HEK293T (cell line): ENCODE measurements around the gene SCT.

ENCODE experiments used
- ARNT ChIP-seq: fragments of 450-650 bp; IDR thresholded peaks from 2 replicates; pipeline ENCODE4 v1.6.1; 2017; ENCODE audit warnings: mild to moderate bottlenecking
- ELF4 ChIP-seq: fragments of 450-650 bp; IDR thresholded peaks from 2 replicates; pipeline ENCODE4 v1.6.1; 2017; ENCODE audit warnings: antibody characterized with exemption
- FOXA1 ChIP-seq: fragments of 450-650 bp; IDR thresholded peaks from 2 replicates; pipeline ENCODE4 v1.6.1; 2016; ENCODE audit warnings: mild to moderate bottlenecking
- FOXM1 ChIP-seq: fragments of 450-650 bp; IDR thresholded peaks from 2 replicates; pipeline ENCODE4 v1.6.1; 2017; ENCODE audit warnings: mild to moderate bottlenecking, borderline replicate concordance
- SUZ12 ChIP-seq: fragments of 450-650 bp; IDR thresholded peaks from 2 replicates; pipeline ENCODE4 v1.6.1; 2016; ENCODE audit warnings: mild to moderate bottlenecking

DNA sequence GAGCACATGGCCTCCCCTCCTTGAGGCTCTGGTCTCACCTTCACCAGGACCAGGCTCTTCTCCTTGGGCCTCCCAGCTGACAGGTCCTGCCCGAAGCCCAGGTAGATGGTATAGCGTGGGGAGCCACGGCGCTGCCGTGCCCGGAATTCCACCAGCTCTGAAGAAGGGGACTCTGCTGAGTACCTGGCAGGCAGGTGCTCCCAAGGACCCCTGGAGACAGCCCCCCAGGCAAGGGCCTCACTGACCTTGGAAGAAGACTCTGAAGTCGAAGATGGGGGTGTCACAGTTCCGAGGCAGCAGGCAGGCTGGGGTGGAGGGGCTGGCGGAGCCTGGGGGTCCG is 14.1 kb downstream of the SCT start:
- TF ChIP-seq FOXA1, result no peak
- no peak for TF ChIP-seq ELF4
- TF ChIP-seq FOXM1, result no peak
- no peak for TF ChIP-seq ARNT
- TF ChIP-seq SUZ12, result no peak
